ENCODE results near the gene FALEC. TPM values are rescaled to one million over a fixed set of nuclear protein-coding genes. Genes with fewer than 3 reads are reported as not detected.

Gene FALEC
- total RNA-seq, 1 experiment from 2014 or later, result 0.59 TPM

- H3K4me3 Mint-ChIP-seq (ENCODE audit: unreplicated experiment), result peak overlapping the region; percentile 100
- CTCF ChIA-PET, result interaction anchor here (1.0 to 5.1 kb wide), 2 partner anchors 14 to 61 kb away, joined by 3 to 51 read pairs; partner anchors contain the start of gene FALEC
These were observed 60.8 kb downstream of the FALEC start for GRCh38 chr1:150576367-150576711.

GRCh38 chr1:150576794-150577556, 61.4 kb downstream of the FALEC start:
- no peaks in the 10 kb centered on the region for H3K27me3 ChIP-seq (replicated peaks; ENCODE audit: control insufficient read depth, insufficient read depth, low read length)
- no peaks in the 10 kb centered on the region for H3K9me3 Mint-ChIP-seq (ENCODE audit: unreplicated experiment)
- no peak for TF ChIP-seq CTCF (IDR thresholded peaks at IDR 0.05; ENCODE audit: insufficient read depth in 1 of 2, low read depth in 1 of 2, low read length in 1 of 2, severe bottlenecking in 1 of 2, unreplicated experiment in 1 of 2)
- no peaks in the 10 kb centered on the region for H3K9me3 ChIP-seq
- peaks cover 34% of the 10 kb centered on the region for H3K4me1 Mint-ChIP-seq (ENCODE audit: low read depth, unreplicated experiment)
- peak overlapping the region; percentile 95 for H3K4me3 ChIP-seq (ENCODE audit: low read depth, low read length)
- H3K36me3 ChIP-seq (ENCODE audit: control insufficient read depth, insufficient read depth, low read length), result peaks cover 3% of the 10 kb centered on the region
- peak overlapping the region; percentile 98 for H3K27ac Mint-ChIP-seq (ENCODE audit: unreplicated experiment)
- POLR2A ChIA-PET, result interaction anchor here (0.6 to 6.2 kb wide), 4 partner anchors 14 to 430 kb away, joined by 4 to 152 read pairs (median 6); partner anchors contain the start of gene MINDY1
- CTCF ChIA-PET, result interaction anchor here (1.0 to 5.1 kb wide), 2 partner anchors 15 to 61 kb away, joined by 3 to 51 read pairs; partner anchors contain the start of gene FALEC
- no peaks in the 10 kb centered on the region for H3K27me3 Mint-ChIP-seq (ENCODE audit: insufficient read depth, unreplicated experiment)
- BruUV-seq (replicated peaks), result no TSS peak
- DNase-seq, result no peak
- peaks cover 77% of the 10 kb centered on the region for H3K36me3 Mint-ChIP-seq (ENCODE audit: insufficient read depth, unreplicated experiment)
- intact Hi-C loops (cut with micrococcal nuclease; ENCODE audit: unreplicated experiment), result no loop called here
- peaks cover 45% of the 10 kb centered on the region for H3K4me1 ChIP-seq
- H3K4me3 Mint-ChIP-seq (ENCODE audit: unreplicated experiment), result peak overlapping the region; percentile 100

More at GRCh38 chr1:150576367-150576711, 60.8 kb downstream of the FALEC start:
- peaks cover 45% of the 10 kb centered on the region for H3K4me1 ChIP-seq
- peak overlapping the region; percentile 95 for H3K4me3 ChIP-seq (ENCODE audit: low read depth, low read length)
- H3K27me3 Mint-ChIP-seq (ENCODE audit: insufficient read depth, unreplicated experiment), result no peaks in the 10 kb centered on the region
- intact Hi-C loops (cut with micrococcal nuclease; ENCODE audit: unreplicated experiment), result no loop called here
- BruUV-seq (replicated peaks), result no TSS peak
- no peak for DNase-seq
- no peak for TF ChIP-seq CTCF (IDR thresholded peaks at IDR 0.05; ENCODE audit: insufficient read depth in 1 of 2, low read depth in 1 of 2, low read length in 1 of 2, severe bottlenecking in 1 of 2, unreplicated experiment in 1 of 2)
- no peaks in the 10 kb centered on the region for H3K9me3 Mint-ChIP-seq (ENCODE audit: unreplicated experiment)
- no peaks in the 10 kb centered on the region for H3K9me3 ChIP-seq
- H3K36me3 ChIP-seq (ENCODE audit: control insufficient read depth, insufficient read depth, low read length), result peaks cover 3% of the 10 kb centered on the region
- peaks cover 83% of the 10 kb centered on the region for H3K36me3 Mint-ChIP-seq (ENCODE audit: insufficient read depth, unreplicated experiment)
- POLR2A ChIA-PET, result interaction anchor here (1.4 to 6.2 kb wide), 2 partner anchors 13 to 52 kb away, joined by 4 to 152 read pairs; no protein-coding TSS in a partner anchor
- peaks cover 34% of the 10 kb centered on the region for H3K4me1 Mint-ChIP-seq (ENCODE audit: low read depth, unreplicated experiment)
- H3K27me3 ChIP-seq (replicated peaks; ENCODE audit: control insufficient read depth, insufficient read depth, low read length), result no peaks in the 10 kb centered on the region
- peak overlapping the region; percentile 98 for H3K27ac Mint-ChIP-seq (ENCODE audit: unreplicated experiment)

- Histone ChIP-seq H3K4me3 (ENCODE audit: low read depth, low read length) (peak overlapping the region; percentile 95), H3K4me1 (peaks cover 42% of the 10 kb centered on the region), H3K27me3 (replicated peaks; ENCODE audit: control insufficient read depth, insufficient read depth, low read length) (no peaks in the 10 kb centered on the region), H3K9me3 (no peaks in the 10 kb centered on the region), H3K36me3 (ENCODE audit: control insufficient read depth, insufficient read depth, low read length) (peaks cover 3% of the 10 kb centered on the region)
- DNase-seq, result no peak
- H3K4me1 Mint-ChIP-seq (ENCODE audit: low read depth, unreplicated experiment), result peaks cover 34% of the 10 kb centered on the region
- H3K36me3 Mint-ChIP-seq (ENCODE audit: insufficient read depth, unreplicated experiment), result peaks cover 70% of the 10 kb centered on the region
- CTCF ChIA-PET, result interaction anchor here (5.1 kb wide), 1 partner anchor 16 kb away, joined by 51 read pairs; no protein-coding TSS in a partner anchor
- peak overlapping the region; percentile 100 for H3K4me3 Mint-ChIP-seq (ENCODE audit: unreplicated experiment)
- TSS peak; percentile 22 for BruUV-seq (replicated peaks)
- H3K9me3 Mint-ChIP-seq (ENCODE audit: unreplicated experiment), result no peaks in the 10 kb centered on the region
- intact Hi-C loops (cut with micrococcal nuclease; ENCODE audit: unreplicated experiment), result loop anchor here (2.0 kb wide), 3 partner anchors 27 to 51 kb away; partner anchors contain the start of gene ENSA
- TF ChIP-seq CTCF (IDR thresholded peaks at IDR 0.05; ENCODE audit: insufficient read depth in 1 of 2, low read depth in 1 of 2, low read length in 1 of 2, severe bottlenecking in 1 of 2, unreplicated experiment in 1 of 2), result no peak
- no peaks in the 10 kb centered on the region for H3K27me3 Mint-ChIP-seq (ENCODE audit: insufficient read depth, unreplicated experiment)
- POLR2A ChIA-PET, result interaction anchor here (0.6 to 6.2 kb wide), 6 partner anchors 9 to 429 kb away, joined by 4 to 152 read pairs (median 34); partner anchors contain the start of genes ENSA and MINDY1
- H3K27ac Mint-ChIP-seq (ENCODE audit: unreplicated experiment), result peak overlapping the region; percentile 98
These were observed 62.2 kb downstream of the FALEC start for GRCh38 chr1:150577557-150578271.

Measured in Caco-2 (cell line).